GM19468 (cell line): ENCODE data around the gene EIF2B2.

ENCODE experiments used
- ATAC-seq: cut with Tn5 transposase; IDR thresholded peaks from one replicate; pipeline ENCODE4 v1.9.1; 2021; ENCODE audit warnings: mild to moderate bottlenecking, moderate library complexity, moderate number of reproducible peaks; ENCODE audit not compliant: unreplicated experiment; ENCODE audit errors: extremely low read depth

The EIF2B2 gene

DNA sequence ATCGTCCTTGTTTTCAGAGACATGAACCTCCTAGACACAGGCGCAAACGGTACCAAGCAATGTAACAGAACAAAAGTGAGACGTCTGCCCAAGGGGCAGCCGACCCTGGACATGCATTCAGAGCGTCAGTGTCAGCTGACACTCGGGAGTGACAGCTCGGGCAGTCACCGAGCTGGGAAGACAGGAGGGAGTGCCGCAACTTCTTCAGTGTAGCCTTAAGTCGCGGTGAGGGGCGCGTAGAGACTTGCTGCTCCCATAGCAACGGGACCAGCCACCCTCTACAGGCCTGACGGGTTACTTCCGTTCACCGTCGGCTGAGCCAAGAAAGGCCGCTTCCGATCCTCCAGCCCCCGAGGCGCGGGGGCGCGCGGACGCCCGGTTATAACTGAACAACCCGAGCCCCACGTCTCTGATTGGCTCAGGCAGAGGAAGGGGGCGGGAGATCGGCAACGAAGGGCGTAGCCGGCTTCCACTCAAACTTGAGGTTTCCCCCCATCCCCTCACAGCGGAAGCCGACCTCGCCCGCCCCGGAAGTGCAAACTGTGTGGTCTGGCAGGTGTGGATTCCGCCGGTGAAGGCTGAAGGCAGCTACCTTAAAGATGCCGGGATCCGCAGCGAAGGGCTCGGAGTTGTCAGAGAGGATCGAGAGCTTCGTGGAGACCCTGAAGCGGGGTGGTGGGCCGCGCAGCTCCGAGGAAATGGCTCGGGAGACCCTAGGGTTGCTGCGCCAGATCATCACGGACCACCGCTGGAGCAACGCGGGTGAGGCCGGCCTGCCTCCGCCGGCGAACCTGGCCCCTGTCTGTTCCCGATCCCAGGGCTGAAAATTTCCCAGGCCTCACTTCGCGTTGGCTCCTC is at the start of gene EIF2B2:
Gene EIF2B2, plus strand, starts transcription at position 530 of the 858 bp plus-strand sequence. Its CDS starts 70 bp downstream, at position 600.
- peak; percentile 89 for ATAC-seq

DNA sequence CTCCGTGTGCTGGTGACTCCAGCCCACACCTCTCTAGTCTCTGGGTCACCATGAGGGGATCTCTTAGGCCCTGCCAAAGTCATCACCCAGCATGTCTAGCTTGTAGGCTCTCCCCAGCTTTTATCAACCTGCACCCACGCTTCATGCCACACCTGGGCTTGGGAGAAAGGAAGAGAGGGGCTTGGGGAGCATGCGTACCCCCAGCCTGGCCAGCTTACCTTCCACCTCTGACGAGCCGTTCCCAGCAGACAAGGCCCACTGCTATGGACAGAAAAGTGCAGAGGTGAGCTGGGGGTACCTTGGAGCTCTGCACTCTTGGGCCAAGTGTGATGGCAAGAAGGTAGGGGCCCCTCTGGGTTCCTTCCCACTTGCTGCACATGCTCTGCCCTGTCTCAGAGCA is 49.0 kb upstream of the EIF2B2 start:
- ATAC-seq: no peak

DNA sequence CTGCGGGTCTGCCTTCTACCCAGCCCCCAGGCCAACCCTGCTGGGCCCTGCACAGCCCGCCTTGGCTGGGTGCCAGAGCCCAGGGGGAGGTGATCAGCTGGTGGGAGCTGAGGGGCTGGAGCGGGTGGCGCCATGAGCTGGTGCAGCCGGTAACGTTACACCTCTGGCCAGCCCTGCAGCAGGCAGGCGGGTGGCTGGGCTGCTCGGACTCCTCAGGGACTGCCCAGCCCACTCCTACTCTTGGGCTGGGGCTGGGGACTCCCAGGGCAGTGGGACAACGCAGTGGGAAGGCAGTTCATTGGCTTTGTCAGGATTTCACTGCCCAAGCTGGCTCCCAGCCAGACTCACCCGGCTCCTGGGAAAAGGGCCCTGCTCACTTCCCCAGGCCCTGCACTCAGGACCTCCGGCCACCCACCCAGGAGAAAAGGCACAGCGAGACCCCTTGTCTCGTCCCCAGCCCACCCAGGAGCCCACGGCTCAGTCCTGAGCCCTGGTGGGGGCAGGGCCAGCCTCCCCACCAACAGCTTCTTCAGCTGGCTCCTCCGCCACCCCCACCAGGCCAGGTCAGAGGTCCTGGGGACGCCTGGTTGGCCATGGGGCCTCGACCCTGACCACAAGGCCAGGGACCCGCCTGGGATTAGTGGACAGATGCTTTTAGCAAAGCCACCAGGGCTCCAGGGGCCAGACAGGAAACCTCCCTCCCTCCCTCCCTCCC is 48.3 kb upstream of the EIF2B2 start:
- ATAC-seq: no peak

DNA sequence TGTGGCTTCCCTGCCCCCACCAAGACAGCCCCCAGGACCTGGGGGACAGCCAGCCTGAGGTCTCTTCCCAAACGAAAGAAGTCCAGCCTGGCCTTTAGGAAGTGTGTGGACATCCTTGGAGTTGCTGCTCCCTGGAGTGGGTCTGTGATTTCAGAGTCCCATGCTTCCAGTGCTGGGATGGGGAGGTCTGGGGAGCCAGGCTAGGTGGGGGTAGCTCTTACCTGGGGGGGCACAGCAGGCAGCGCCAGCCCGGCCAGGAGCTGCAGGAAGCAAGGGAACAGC is 47.8 kb upstream of the EIF2B2 start:
- no peak for ATAC-seq

DNA sequence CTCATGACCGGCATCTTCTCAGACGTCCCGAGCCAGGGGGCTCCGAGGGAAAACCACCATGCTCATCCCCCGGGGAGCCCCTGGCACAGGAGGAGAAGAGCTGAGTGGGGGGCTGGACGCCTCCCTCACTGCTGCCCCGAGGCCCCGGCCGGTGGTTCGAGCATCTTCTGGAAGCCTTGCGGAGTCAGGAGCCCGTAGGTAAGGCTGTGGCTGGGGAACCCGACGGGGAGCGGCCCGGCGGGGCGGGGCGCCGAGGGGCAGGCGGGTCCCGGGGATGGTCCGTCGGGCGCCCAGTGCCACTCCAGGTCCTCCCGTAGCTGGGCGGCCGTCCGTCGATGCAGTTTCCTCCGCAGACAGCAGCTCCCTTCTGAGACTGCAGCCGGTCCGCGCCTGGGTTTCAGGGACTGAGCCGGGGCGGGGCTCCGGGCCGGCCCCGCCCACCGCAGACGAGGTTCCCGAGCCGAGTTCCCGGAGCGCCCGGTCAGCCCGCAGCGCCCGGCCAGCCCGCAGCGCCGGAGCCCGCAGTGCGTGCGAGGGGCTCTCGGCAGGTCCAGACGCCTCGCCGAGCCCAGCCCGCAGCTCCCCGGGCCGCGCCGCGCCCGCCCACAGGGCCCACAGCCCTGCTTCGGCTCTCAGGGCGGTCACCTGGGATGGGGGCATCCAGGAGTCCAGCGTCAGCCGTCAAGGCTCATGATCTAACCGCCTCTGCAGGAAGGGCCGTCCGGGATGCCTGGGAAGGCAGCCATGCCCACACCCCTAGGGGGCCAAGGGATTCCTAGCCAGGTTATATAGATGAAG is 47.3 kb upstream of the EIF2B2 start, which contains the start of gene PGF:
Gene PGF, minus strand, starts transcription at position 369 of the 798 bp plus-strand sequence. Its CDS starts 355 bp downstream, at position 14.
- ATAC-seq: no peak

DNA sequence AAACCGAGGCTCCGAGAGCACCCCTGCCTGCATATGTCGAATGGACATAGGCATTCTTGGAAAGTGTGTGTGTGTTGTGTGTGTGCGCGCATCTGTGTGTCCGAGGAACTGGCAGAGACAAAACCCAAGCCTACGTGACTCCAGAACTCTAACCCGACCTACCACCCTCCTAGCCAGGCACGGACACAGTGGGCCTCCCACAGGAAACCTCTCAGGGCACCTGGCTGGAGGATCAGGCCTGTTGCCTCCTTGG is 46.8 kb upstream of the EIF2B2 start:
- no peak for ATAC-seq

DNA sequence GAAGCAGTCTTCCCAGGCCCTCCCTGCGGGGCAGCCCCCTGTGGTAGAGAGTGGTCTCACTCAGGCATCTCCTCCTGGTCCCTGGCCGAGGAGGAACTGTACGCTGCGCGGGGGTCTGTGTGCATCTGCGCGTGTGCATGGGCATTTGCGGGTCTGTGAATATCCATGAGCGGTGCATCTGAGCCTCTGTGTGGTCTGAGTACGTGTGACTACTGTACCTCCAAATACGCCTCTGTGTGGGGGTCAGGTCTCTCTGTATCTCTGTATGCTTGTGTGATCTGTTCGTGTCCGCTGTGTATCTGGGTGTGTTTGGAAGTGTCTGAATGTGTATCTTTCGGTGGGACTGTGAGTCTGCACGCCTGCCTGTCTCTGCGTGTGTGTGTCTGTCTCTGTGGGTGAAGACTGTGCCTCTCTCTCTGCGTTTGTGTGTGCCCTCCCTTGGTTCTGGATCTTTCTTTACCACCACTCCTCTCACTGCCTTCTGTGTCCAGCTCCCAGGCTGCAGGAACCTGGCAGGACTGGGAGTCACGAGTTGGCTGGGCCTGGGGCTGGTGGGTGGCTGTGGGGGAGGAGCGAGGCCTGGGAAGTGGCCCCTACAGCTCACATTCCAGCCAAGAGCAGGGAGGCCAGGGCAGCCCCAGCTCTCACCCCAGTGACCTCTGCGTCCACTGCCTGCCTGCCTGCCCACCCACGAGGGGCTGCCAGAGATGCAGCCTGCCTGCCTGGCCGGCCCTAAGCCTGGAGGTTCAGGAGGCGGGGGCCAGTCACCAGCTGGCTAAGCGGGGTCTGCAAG is 46.2 kb upstream of the EIF2B2 start:
- ATAC-seq: no peak

DNA sequence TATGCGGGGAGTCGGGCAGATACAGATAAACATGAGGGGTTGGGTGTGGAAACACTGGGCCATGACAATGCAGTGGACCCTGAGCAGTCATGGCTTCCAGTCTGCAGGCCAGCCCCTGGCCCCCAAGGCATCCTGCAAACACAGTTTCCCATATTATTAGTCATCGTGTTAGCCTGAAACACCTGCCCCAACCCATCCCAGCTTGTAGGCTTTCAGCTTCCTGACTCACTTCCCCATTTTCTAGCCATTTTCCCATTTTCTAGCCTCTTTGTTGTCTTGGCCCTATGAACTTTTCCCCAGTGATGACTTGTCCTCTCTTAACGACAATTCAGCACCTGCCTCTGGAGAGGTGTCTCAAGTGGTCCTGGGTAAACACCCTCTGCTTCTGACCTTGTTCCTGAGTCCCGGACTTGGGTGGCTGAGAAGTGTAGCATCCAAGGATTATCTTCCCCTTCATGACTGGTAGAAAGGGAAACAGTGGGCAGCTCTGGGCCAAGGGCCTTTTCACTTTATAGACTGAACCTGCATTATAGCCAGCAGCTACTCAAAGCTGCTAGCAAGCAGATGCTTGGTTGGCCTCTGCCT is 43.0 kb upstream of the EIF2B2 start:
- ATAC-seq: no peak

DNA sequence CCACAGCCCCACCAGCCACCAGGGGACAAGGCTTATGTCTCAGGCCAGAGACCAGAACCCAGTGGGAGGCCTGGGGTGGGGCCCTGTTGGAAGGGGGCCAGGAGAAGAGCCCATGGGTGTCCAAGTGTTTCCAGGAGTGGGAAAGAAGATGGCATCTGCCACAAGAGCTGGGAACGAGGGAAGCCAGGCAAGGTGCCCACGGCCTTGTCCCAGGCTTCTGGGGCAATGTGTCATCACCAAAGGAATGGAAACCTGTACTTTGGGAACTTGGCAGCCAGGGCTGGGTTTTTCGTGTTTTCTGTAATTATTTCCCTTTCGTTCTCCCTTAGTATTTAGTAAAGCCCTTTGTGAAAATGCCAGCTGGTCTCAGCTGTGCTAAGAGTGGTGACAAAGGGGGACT is 42.0 kb upstream of the EIF2B2 start:
- ATAC-seq: no peak

DNA sequence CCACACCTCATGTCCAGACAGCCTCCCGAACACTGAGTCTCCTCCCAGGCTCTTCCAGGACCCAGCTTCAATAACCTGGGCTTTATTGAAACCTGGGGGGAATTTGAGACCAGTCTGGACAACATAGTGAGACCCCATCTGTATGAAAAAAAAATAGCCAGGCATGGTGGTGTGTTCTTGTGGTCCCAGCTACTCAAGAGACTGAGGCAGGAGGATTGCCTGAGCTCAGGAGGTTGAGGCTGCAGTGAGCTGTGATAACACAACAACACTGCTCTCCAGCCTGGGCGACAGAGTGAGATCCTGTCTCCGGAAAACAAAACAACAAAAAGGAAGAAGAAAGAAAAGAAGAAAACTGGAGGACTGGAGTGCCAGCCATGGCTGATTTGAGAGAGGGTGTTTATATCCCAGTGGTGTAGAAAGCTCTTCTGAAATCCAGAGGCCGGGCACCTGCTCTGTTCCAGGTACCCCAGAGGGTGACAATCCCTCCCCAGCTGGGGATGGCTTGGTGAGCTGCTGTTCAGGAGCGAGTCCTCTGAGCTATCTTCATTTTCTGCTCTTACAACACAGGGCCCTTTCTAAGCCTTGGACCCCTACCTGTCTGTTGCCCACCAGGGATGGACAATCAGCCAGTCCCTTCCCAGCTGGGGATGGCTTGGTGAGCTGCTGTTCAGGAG is 41.3 kb upstream of the EIF2B2 start:
- no peak for ATAC-seq

DNA sequence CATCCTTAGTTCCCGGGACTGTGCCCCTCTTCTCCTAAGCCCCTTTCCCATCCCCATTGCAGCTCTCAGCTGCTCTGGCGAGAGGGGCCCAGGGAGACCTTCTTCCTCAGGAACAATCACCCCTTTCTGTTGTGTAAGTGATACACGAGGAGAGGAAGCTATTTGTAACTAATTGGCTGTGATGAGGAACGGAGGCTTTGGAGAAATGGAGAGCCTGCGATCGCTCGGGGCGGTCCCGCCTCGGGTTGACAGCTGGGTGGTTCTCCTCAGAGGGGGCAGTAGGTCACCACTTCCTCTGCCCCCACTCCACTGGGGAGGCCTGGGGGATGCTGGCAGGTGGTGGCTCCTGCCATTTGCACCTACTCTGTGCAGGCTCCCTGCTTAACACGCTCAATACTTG is 40.7 kb upstream of the EIF2B2 start:
- no peak for ATAC-seq

DNA sequence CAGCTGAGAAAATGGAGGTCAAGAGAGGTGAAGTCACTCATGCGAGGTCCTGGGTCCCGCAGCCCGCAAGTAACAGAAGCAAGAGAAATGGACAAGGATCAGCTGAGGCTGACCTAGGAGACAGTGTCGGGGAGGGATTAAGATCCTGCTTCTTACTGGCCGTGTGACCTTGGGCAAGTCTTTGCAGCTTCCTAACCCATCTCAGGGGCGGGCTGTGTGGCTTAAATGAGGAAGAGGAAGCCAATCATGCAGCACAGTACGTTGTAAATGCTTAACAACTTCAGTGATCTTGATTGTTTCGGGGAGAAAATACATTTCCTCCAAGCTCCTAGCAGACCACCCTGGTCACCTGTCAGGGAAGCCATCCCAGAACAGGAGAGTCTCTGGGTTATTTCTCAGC is 40.2 kb upstream of the EIF2B2 start:
- ATAC-seq: no peak

DNA sequence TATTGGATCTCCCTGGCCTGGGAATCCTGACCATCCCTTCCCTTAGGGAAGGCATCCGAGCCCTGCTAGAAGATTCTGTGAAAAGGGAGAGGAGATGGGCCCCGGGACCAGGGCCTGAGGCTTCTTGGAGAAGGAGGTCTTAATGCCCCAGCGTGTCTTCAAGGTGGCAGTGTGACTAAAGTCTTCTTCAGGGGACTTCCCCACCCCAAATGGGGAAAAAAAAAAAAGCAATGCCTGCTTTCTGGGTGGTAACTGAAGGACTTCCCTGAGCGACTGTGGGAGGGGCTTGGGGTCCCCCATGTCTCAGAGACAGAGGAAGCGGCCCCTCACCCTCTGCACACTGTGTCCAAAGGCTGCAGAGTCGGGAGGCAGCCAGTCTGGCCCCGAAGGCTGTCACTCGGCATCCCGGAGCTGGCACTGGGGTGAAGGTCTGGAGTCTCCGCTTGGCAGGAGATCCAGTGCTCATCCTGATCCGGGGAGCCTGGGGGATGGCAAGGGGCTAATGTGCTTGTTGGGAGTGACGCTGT is 39.5 kb upstream of the EIF2B2 start:
- ATAC-seq: no peak

DNA sequence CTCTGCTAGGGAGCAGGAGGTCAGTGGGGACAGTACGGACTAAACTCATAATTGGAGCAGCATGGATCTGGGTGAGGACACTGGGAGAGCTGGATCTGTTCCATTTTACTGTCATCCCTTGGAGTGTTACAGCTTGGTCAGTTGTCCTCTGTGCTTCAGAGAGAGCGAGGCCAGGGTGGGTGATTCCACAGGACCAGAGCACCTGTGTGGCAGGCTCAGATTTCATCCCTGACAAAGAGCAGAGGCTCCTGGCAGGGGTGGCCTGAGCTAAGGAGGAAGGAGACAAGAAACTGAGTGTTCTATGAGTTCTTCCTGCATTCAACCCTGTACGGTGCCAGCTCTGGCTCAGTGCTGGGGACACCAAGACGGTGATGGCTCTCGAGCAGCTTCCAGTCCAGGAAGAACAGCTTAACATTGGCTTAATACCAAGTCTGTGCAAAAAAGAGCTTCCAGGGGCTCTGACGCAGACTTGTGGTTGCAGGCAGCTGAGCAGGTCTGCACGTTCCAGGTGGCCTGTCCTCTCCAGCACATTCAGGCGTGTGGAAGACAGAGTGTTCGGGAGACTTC is 38.9 kb upstream of the EIF2B2 start:
- no peak for ATAC-seq

DNA sequence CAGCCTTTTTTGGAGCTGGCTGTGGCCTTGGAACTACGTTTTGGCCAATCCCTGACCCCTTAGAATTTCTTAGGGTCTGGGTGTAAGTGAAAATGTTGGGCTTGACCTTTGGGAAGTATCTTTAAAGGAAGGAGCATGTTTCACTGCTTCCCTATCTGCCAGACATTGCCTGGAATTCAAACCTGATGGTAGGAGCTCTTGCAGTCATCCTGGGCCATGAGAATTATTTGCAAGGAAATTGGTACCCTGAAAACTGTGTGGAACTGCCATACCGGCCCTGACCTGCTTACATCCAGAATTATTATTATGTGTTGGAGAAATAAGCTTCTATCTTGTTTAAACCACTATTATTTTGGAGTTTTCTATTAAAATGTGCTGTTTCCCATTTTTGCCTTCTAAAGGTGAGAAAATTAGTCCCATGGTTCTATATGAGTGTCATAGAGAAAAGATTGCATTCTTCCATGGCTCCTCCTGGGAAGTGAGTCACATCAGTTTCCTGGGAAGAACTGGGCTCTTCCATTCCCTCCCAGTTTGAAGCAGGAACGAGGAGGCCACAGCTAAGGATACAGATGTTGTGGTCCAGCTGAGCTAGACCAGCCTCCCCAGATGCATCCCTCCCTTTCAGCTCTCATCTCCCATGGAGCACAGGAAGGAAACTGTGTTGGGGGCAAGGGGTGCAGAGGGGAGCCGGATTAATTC is 37.8 kb upstream of the EIF2B2 start:
- ATAC-seq: no peak

DNA sequence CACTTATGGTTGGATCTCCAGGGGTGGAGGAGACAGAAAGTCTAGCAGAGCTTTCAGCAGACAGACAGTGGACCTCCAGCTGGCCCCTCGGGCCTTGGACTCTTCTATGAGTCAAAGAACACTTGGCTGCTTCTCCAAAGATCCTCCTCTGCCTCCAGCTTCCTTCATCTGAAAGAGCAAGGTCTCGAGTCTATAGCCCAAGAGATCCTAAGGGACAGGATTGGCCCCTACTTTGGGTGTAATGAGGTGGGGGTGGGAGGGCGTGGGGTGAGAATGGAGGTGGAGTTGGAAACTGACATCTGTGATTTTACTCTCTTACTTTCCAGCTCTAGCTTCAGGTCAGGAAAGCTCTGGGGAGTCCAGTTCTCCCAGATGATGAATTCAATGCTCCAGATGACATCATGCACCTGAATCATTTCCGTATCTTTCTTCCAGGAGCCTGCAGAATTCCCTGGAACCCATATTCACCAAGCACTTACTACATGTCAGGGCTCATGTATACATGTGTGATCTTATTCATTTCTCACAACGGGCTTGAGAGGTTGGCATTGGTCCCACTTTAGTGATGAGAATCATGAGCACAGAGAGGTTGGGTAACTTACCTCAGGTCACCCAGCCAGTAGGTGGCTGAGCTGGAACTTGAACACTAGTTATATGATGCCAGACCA is 37.1 kb upstream of the EIF2B2 start:
- ATAC-seq: no peak

DNA sequence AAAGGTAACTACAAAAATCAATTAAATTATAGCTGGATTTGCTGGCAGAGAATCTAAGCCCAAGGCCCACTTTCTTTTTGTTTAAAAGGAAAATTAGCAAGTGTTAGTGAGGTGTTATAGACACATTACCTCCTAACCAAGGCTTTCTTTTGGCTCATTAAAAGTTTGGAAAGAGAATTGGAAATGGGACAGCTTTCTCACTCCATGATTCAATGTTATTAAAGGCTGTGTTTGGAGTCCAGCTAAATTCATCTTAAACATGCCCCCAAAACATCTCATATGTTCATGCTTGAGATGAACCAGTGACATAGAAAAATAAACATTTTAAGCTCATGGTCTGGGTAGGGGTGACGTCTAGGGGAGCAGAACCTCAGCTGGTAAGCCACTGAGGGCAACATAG is 33.9 kb upstream of the EIF2B2 start:
- ATAC-seq: no peak
